IMR-90 (cell line): Measurements from ENCODE around the gene PTPRF. TPM values are rescaled to one million over a fixed set of nuclear protein-coding genes. Genes with fewer than 3 reads are reported as not detected.

Source experiments
- ATAC-seq: fragments of 200-7000 bp; cut with Tn5 transposase; 2 replicates; pipeline ENCODE4 v1.9.1; 2020; ENCODE audit warnings: low read depth, mild to moderate bottlenecking, moderate library complexity
- BruUV-seq: library from RNA; stranded (reverse); fragments of 400-500 nt; replicated peaks from 2 replicates; lab custom pipeline; 2021; lab: Mats Ljungman, UMichigan
- CTCF ChIA-PET: fragments of 300-600 bp; formaldehyde crosslinking; extraction: SDS; loops from one replicate; lab custom pipeline; 2021; ENCODE audit warnings: antibody characterized with exemption; lab: Yijun Ruan, JAX
- POLR2A ChIA-PET: fragments of 300-600 bp; sonication (Branson Sonifier 250); formaldehyde crosslinking; loops from one replicate; lab custom pipeline; 2022; ENCODE audit warnings: antibody characterized with exemption; ENCODE audit not compliant: unreplicated experiment; lab: Charles Lee
- DNase-seq: peaks from one replicate; pipeline ENCODE4 v3.0.0; 2013
- H2AFZ ChIP-seq: replicated peaks from 2 replicates; pipeline ENCODE3; 2013; ENCODE audit warnings: low read length, mild to moderate bottlenecking; ENCODE audit not compliant: poor library complexity
- H2AK5ac ChIP-seq: 2 replicates; pipeline ENCODE4 v1.6.1; 2013; ENCODE audit warnings: low read depth, low read length, inconsistent platforms
- H2AK9ac ChIP-seq: replicated peaks from 2 replicates; pipeline ENCODE3; 2013; ENCODE audit warnings: mild to moderate bottlenecking, low read depth, low read length, moderate library complexity; ENCODE audit not compliant: poor library complexity
- H2BK120ac ChIP-seq: 2 replicates; pipeline ENCODE4 v1.6.1; 2013; ENCODE audit warnings: low read depth, low read length, inconsistent platforms
- H2BK15ac ChIP-seq: 3 replicates; pipeline ENCODE4 v1.6.1; 2013; ENCODE audit warnings: low read depth, low read length, inconsistent platforms
- H2BK20ac ChIP-seq: 2 replicates; pipeline ENCODE4 v1.6.1; 2013; ENCODE audit warnings: low read depth, mild to moderate bottlenecking, inconsistent platforms, low read length, moderate library complexity
- H2BK5ac ChIP-seq: 2 replicates; pipeline ENCODE4 v1.6.1; 2013; ENCODE audit warnings: mild to moderate bottlenecking, low read depth, low read length, inconsistent platforms; ENCODE audit not compliant: poor library complexity, severe bottlenecking
- H3K14ac ChIP-seq: replicated peaks from 2 replicates; pipeline ENCODE4 v1.6.1; 2013; ENCODE audit warnings: low read depth, low read length, inconsistent platforms
- H3K18ac ChIP-seq: 2 replicates; pipeline ENCODE4 v1.6.1; 2013; ENCODE audit warnings: low read depth, low read length, control low read depth
- H3K23ac ChIP-seq: 2 replicates; pipeline ENCODE4 v1.6.1; 2013; ENCODE audit warnings: low read depth, low read length, inconsistent platforms
- H3K27ac ChIP-seq: 2 replicates; pipeline ENCODE4 v1.5.1; 2013; ENCODE audit warnings: mild to moderate bottlenecking, control low read depth, low read length; ENCODE audit not compliant: insufficient read depth
- H3K27me3 ChIP-seq: 2 replicates; pipeline ENCODE4 v1.6.1; 2013; ENCODE audit warnings: low read length; ENCODE audit not compliant: control insufficient read depth, insufficient read depth
- H3K36me3 ChIP-seq: 2 replicates; pipeline ENCODE4 v1.6.1; 2013; ENCODE audit warnings: low read length, mixed read lengths; ENCODE audit not compliant: control insufficient read depth, insufficient read depth
- H3K4ac ChIP-seq: 2 replicates; pipeline ENCODE4 v1.6.1; 2013; ENCODE audit warnings: low read depth, low read length, inconsistent platforms
- H3K4me1 ChIP-seq: 2 replicates; pipeline ENCODE4 v1.6.1; 2013; ENCODE audit warnings: low read length, mixed read lengths; ENCODE audit not compliant: control insufficient read depth, insufficient read depth
- H3K4me2 ChIP-seq: 2 replicates; pipeline ENCODE4 v1.6.1; 2013; ENCODE audit warnings: low read depth, mild to moderate bottlenecking, control low read depth, low read length, moderate library complexity
- H3K4me3 ChIP-seq: 2 replicates; pipeline ENCODE4 v1.5.1; 2013; ENCODE audit warnings: low read depth, mild to moderate bottlenecking, control low read depth, low read length, moderate library complexity; ENCODE audit not compliant: insufficient read depth
- H3K56ac ChIP-seq: 2 replicates; pipeline ENCODE4 v1.6.1; 2013; ENCODE audit warnings: low read length, inconsistent platforms; ENCODE audit not compliant: insufficient read depth; ENCODE audit errors: extremely low read depth
- H3K79me1 ChIP-seq, 2 experiments: 2 replicates each; pipeline ENCODE4 v1.6.1; 2013; ENCODE audit warnings: low read length in 2 of 2, inconsistent platforms in 1 of 2, low read depth in 1 of 2
- H3K9ac ChIP-seq: 2 replicates; pipeline ENCODE4 v1.6.1; 2013; ENCODE audit warnings: low read depth, low read length, control low read depth
- H3K9me1 ChIP-seq: 2 replicates; pipeline ENCODE4 v1.6.1; 2013; ENCODE audit warnings: low read length, inconsistent platforms; ENCODE audit not compliant: insufficient read depth
- H3K9me3 ChIP-seq: 2 replicates; pipeline ENCODE4 v1.6.1; 2013; ENCODE audit warnings: low read length; ENCODE audit not compliant: control insufficient read depth, insufficient read depth
- H4K20me1 ChIP-seq: 2 replicates; pipeline ENCODE4 v1.6.1; 2013; ENCODE audit warnings: low read length, inconsistent platforms; ENCODE audit not compliant: insufficient read depth
- H4K5ac ChIP-seq: 2 replicates; pipeline ENCODE4 v1.6.1; 2013; ENCODE audit warnings: mild to moderate bottlenecking, low read depth, low read length, control low read depth
- H4K8ac ChIP-seq, 2 experiments: 2 replicates each; pipeline ENCODE4 v1.6.1; 2013; ENCODE audit warnings: low read depth in 2 of 2, low read length in 2 of 2, control low read depth in 1 of 2, inconsistent platforms in 1 of 2
- H4K91ac ChIP-seq: 2 replicates; pipeline ENCODE4 v1.6.1; 2013; ENCODE audit warnings: low read depth, low read length, inconsistent platforms; ENCODE audit not compliant: insufficient read depth
- CHD1 ChIP-seq: IDR thresholded peaks from 2 replicates; pipeline ENCODE4 v1.6.1; 2012; ENCODE audit warnings: low read depth, low read length, improper control_type of control experiment
- FOS ChIP-seq: fragments of 150-350 bp; IDR thresholded peaks from 2 replicates; pipeline ENCODE4 v1.6.1; 2016; ENCODE audit warnings: low read depth, low read length
- MAFK ChIP-seq: IDR thresholded peaks from 2 replicates; pipeline ENCODE4 v1.6.1; 2012; ENCODE audit warnings: low read depth, low read length, improper control_type of control experiment
- MXI1 ChIP-seq: IDR thresholded peaks from 2 replicates; pipeline ENCODE4 v1.6.1; 2012; ENCODE audit warnings: low read depth, mild to moderate bottlenecking, low read length, moderate library complexity, borderline replicate concordance
- NFE2L2 ChIP-seq: fragments of 150-350 bp; IDR thresholded peaks from 2 replicates; pipeline ENCODE4 v1.6.1; 2016; ENCODE audit warnings: low read depth, mild to moderate bottlenecking, low read length
- POLR2A ChIP-seq: IDR thresholded peaks from 2 replicates; pipeline ENCODE4 v1.6.1; 2012; ENCODE audit warnings: mild to moderate bottlenecking, low read depth, low read length
- RFX5 ChIP-seq: IDR thresholded peaks from 2 replicates; pipeline ENCODE4 v1.8.0; 2012; ENCODE audit warnings: low read depth, mild to moderate bottlenecking, low read length, moderate library complexity
- SMC3 ChIP-seq: fragments of 150-350 bp; IDR thresholded peaks from 2 replicates; pipeline ENCODE4 v1.6.1; 2016; ENCODE audit warnings: low read depth, mild to moderate bottlenecking, antibody characterized with exemption, low read length, moderate library complexity
- WGBS, 2 experiments: methylation state at CpG; one replicate each; pipeline versions ENCODE4 v1.1.5 to v1.1.7; 2013; ENCODE audit warnings: missing lambda C conversion rate in 2 of 2; ENCODE audit not compliant: insufficient read length in 1 of 2; ENCODE audit errors: extremely low coverage in 2 of 2; 5-methylcytosine and 5-hydroxymethylcytosine counted together
- dilution Hi-C: fragments of 300-500 bp; cut with HindIII; formaldehyde crosslinking; loops from one replicate; pipeline ENCODE4 v1.14.3; 2018; ENCODE audit warnings: low sequenced_read_pairs; ENCODE audit not compliant: unreplicated experiment
- in situ Hi-C: fragments of 300-500 bp; cut with MboI; formaldehyde crosslinking; loops from 3 replicates; pipeline ENCODE4 v1.14.3; 2019; ENCODE audit warnings: low sequenced_read_pairs, inconsistent platforms, mixed read lengths
- intact Hi-C: fragments of 100-400 bp; cut with micrococcal nuclease; formaldehyde crosslinking; loops from 2 replicates; pipeline ENCODE4 v1.10.0; 2022
- polyA plus RNA-seq, 3 experiments: library from polyadenylated mRNA; depleted of rRNA; stranded (reverse); fragments of >200 nt; gene quantifications; 2 replicates each; pipeline ENCODE4 v1.2.3, GENCODE V29; 2012; ENCODE audit warnings: low replicate concordance in 1 of 3
- total RNA-seq: library from RNA; depleted of rRNA; stranded (reverse); fragments of >200 nt; gene quantifications from 2 replicates; pipeline ENCODE4 v1.2.3, GENCODE V29; 2012

The PTPRF gene
- total and polyA plus RNA-seq, 2 of the 4 experiments (the other 2 are of a cell fraction), result 25.8 to 92.3 TPM

DNA sequence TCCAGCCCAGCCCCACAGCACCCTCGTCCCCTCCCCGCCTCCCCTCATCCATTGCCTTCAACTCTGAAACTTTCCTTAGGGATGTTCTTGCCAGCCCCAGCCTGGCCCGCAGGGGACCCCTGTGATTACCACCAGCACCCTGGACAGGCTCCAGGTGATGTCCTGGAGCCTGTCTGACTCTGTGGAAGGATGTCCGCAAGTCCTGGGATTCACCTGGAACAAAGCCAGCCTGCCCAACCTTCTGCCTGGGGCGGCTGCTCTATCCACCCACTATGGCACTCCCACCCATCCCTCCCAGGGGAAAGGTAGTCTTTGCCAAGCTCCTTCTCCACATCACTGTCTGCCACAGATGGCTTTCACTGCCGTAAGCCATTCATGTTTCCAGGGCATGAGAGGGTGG lies 24.4 kb upstream of the PTPRF start:
- ATAC-seq (no peak), DNase-seq (no peak)
- Histone ChIP-seq H3K4me2 (no peak overlapping the region), H3K36me3 (no peaks in the 10 kb centered on the region), H2BK5ac (no peak overlapping the region), H3K4ac (no peak overlapping the region), H3K27ac (no peak overlapping the region), H4K20me1 (no peaks in the 10 kb centered on the region), H2AK9ac (peak overlapping the region; percentile 35), H2BK20ac (no peak overlapping the region), H4K8ac (no peak overlapping the region), H2AK5ac (no peak overlapping the region), H4K91ac (no peak overlapping the region), H3K9me1 (0 out of 2 replicates have a peak, but pooled peaks cover 4% of the 10 kb centered on the region), H3K18ac (no peak overlapping the region), H3K14ac (no peak overlapping the region), H3K9me3 (no peaks in the 10 kb centered on the region), H2BK15ac (no peak overlapping the region), H3K4me3 (no peak overlapping the region), H3K27me3 (no peaks in the 10 kb centered on the region), H2AFZ (no peak overlapping the region), H4K5ac (no peak overlapping the region), H3K79me1 (no peaks in the 10 kb centered on the region), H2BK120ac (no peak overlapping the region), H3K56ac (no peak overlapping the region), H3K9ac (no peak overlapping the region), H3K4me1 (no peaks in the 10 kb centered on the region), H3K23ac (0 out of 2 replicates have a peak overlapping the region, but pooled peaks have one; percentile 24)
- dilution Hi-C loops (no loop called here), intact Hi-C loops (no loop called here), in situ Hi-C loops (no loop called here)
- ChIA-PET CTCF (no interaction called here), POLR2A (no interaction called here)
- BruUV-seq, result no TSS peak
- TF ChIP-seq NFE2L2, result no peak
- TF ChIP-seq SMC3, result no peak
- TF ChIP-seq MXI1, result no peak
- no peak for TF ChIP-seq CHD1
- TF ChIP-seq FOS, result no peak
- TF ChIP-seq POLR2A, result no peak
- TF ChIP-seq MAFK, result no peak
- TF ChIP-seq RFX5, result no peak
- WGBS, 2 experiments, result no CpG with 5 or more reads among the region's 6 CpGs
